Nephron progenitor cell (in vitro differentiated cells): Measurements from ENCODE around the gene HDDC3.

Experiments
- DNase-seq: peaks from one replicate; pipeline ENCODE4 v3.0.0; 2021
- H3K27ac Mint-ChIP-seq: 2 replicates; pipeline ENCODE4 v1.8.0; 2021; ENCODE audit warnings: mild to moderate bottlenecking, moderate library complexity, mixed read lengths
- H3K27me3 Mint-ChIP-seq: 2 replicates; pipeline ENCODE4 v1.8.0; 2021; ENCODE audit warnings: mild to moderate bottlenecking, low read depth, mixed read lengths; ENCODE audit not compliant: poor library complexity
- H3K36me3 Mint-ChIP-seq: 2 replicates; pipeline ENCODE4 v1.8.0; 2021; ENCODE audit warnings: low read depth, mixed read lengths
- H3K4me1 Mint-ChIP-seq: 2 replicates; pipeline ENCODE4 v1.8.0; 2021; ENCODE audit warnings: mixed read lengths
- H3K4me3 Mint-ChIP-seq: 2 replicates; pipeline ENCODE4 v1.8.0; 2021; ENCODE audit warnings: mild to moderate bottlenecking, moderate library complexity, mixed read lengths
- H3K9me3 Mint-ChIP-seq: 2 replicates; pipeline ENCODE4 v1.8.0; 2021; ENCODE audit warnings: mild to moderate bottlenecking, moderate library complexity, mixed read lengths
- TF ChIP-seq, protein P1 (sequence below): fragments of 200-600 bp; sonication (generic); IDR thresholded peaks from 2 replicates; pipeline ENCODE4 v1.5.0; 2021; ENCODE audit warnings: antibody characterized with exemption

The HDDC3 gene

DNA sequence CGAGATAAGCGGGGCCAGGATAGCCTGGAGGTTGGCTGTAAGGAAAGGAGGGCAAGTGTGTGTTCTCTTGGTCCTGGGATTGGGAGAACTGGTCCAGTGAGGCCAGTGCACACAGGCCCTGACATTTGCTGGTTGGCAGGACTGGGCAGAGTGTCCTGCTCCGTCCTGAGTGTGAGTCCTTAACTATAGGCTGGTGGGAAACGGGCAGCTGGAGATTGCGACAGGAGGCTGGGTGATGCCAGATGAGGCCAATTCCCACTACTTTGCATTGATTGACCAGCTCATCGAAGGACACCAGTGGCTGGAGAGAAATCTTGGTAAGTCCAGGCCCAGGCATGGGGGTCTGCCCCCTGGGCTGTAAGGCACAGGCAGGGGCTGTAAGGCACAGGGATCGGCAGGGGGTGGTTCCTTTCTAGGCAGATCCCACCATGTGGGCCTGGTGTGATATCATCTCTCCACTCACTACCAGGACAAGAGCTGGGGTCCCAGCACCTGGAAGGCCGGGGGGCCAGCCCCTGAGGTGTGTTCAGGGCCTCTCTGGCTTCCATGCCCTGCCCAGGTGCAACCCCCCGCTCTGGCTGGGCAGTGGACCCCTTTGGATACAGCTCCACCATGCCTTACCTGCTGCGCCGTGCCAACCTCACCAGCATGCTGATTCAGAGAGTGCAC is 26.0 kb downstream of the HDDC3 start:
- Mint-ChIP-seq H3K4me1 (peaks cover 21% of the 10 kb centered on the region), H3K27ac (no peak overlapping the region), H3K36me3 (peaks cover 32% of the 10 kb centered on the region), H3K4me3 (no peak overlapping the region), H3K27me3 (peaks cover 14% of the 10 kb centered on the region), H3K9me3 (no peaks in the 10 kb centered on the region)
- TF ChIP-seq, protein P1, sequence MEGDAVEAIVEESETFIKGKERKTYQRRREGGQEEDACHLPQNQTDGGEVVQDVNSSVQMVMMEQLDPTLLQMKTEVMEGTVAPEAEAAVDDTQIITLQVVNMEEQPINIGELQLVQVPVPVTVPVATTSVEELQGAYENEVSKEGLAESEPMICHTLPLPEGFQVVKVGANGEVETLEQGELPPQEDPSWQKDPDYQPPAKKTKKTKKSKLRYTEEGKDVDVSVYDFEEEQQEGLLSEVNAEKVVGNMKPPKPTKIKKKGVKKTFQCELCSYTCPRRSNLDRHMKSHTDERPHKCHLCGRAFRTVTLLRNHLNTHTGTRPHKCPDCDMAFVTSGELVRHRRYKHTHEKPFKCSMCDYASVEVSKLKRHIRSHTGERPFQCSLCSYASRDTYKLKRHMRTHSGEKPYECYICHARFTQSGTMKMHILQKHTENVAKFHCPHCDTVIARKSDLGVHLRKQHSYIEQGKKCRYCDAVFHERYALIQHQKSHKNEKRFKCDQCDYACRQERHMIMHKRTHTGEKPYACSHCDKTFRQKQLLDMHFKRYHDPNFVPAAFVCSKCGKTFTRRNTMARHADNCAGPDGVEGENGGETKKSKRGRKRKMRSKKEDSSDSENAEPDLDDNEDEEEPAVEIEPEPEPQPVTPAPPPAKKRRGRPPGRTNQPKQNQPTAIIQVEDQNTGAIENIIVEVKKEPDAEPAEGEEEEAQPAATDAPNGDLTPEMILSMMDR, result no peak
- DNase-seq, result no peak

DNA sequence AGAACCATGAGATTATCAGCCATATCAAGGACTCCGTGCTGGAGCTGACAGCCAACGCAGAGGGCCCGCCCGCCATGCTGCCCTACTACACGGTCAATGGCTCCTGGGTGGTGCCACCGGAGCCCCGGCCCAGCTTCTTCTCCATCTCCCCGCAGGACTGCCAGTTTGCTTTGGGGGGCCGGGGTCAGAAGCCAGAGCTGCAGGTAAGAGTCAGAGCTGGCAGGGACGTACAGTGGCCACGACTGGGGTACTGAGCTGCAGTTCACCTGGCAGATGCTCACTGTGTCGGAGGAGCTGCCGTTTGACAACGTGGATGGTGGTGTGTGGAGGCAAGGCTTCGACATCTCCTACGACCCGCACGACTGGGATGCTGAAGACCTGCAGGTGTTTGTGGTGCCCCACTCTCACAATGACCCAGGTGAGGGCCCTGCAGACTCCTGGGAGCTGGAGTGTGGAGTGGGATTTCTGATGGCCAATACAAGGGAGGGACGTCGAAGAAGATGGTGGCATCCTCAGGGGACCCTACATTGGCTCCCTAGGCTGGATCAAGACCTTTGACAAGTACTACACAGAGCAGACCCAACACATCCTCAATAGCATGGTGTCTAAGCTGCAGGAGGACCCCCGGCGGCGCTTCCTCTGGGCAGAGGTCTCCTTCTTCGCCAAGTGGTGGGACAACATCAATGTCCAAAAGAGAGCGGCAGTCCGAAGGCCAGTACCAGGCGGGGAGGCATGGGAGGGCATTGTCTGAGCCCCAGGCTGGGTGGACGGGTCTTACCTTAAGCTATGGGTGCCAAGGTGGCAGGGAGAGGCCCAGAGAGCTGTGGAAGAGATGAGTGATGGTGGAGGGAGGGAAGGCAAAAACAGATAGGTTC is 26.8 kb downstream of the HDDC3 start:
- TF ChIP-seq, protein P1, result no peak

DNA sequence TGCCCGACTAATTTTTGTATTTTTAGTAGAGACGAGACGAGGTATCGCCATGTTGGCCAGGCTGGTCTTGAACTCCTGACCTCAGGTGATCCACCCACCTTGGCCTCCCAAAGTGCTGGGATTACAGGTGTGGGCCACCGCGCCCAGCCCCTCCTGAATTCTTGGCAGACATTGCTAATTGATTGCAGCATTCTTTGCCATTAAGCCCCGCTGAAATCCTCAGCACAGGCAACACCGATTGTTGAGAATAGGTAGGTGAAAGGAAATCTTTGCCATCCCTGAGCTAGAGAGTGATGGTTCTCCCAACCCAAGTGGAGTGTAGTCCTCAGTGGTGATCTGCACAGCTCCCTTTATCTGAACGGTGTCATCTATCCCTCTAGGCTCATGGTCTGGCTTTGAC is 27.6 kb downstream of the HDDC3 start:
- no peak for DNase-seq
- TF ChIP-seq, protein P1, result no peak
- Mint-ChIP-seq H3K27ac (no peak overlapping the region), H3K4me1 (peaks cover 25% of the 10 kb centered on the region), H3K4me3 (no peak overlapping the region), H3K27me3 (peaks cover 20% of the 10 kb centered on the region), H3K36me3 (peaks cover 32% of the 10 kb centered on the region), H3K9me3 (no peaks in the 10 kb centered on the region)

More for the DNA sequence above, 26.8 kb downstream of the HDDC3 start:
- H3K27ac Mint-ChIP-seq, result no peak overlapping the region
- no peaks in the 10 kb centered on the region for H3K9me3 Mint-ChIP-seq
- no peak for DNase-seq
- no peak overlapping the region for H3K4me3 Mint-ChIP-seq
- peaks cover 32% of the 10 kb centered on the region for H3K36me3 Mint-ChIP-seq
- H3K27me3 Mint-ChIP-seq, result peaks cover 17% of the 10 kb centered on the region
- H3K4me1 Mint-ChIP-seq, result peaks cover 25% of the 10 kb centered on the region

DNA sequence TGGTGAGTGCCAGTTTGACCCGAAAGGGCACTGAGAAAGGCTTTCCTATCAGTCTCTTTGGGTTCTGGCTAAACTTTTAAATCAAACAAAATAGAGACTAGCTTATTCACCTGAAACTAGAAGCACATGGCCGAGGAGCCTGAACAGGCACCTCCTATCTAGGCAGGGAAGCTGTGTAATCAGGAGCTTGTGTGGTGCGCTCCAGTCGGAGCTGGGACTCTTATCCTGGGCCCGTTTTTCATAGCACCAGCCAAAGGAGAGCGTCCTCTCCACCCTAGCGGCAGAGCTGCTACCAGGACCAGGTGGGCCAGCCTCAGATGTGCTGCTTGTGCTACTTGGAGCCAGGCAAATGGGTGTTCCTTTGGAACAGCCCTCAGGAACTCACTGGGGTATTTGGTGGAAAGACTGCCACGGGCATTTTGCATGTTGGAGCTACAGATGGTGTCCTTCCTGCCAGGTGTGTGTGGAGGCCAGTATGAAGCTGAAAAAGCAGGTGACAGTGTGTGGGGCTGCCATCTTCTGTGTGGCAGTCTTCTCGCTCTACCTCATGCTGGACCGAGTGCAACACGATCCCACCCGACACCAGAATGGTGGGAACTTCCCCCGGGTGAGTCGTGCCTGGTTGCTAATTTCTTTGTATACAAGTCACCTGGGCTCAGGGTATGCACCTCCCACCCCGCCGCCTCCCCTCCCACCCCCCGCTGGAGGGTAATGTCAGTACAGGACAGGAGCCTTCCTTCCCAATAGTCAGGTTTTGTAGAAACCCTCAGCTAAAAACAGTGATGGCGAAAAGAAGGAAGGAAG is 28.4 kb downstream of the HDDC3 start:
- TF ChIP-seq, protein P1, result no peak
- no peak for DNase-seq
- Mint-ChIP-seq H3K4me3 (peak overlapping the region; percentile 81), H3K9me3 (no peaks in the 10 kb centered on the region), H3K27me3 (peaks cover 26% of the 10 kb centered on the region), H3K27ac (no peak overlapping the region), H3K4me1 (peaks cover 25% of the 10 kb centered on the region), H3K36me3 (peaks cover 28% of the 10 kb centered on the region)

DNA sequence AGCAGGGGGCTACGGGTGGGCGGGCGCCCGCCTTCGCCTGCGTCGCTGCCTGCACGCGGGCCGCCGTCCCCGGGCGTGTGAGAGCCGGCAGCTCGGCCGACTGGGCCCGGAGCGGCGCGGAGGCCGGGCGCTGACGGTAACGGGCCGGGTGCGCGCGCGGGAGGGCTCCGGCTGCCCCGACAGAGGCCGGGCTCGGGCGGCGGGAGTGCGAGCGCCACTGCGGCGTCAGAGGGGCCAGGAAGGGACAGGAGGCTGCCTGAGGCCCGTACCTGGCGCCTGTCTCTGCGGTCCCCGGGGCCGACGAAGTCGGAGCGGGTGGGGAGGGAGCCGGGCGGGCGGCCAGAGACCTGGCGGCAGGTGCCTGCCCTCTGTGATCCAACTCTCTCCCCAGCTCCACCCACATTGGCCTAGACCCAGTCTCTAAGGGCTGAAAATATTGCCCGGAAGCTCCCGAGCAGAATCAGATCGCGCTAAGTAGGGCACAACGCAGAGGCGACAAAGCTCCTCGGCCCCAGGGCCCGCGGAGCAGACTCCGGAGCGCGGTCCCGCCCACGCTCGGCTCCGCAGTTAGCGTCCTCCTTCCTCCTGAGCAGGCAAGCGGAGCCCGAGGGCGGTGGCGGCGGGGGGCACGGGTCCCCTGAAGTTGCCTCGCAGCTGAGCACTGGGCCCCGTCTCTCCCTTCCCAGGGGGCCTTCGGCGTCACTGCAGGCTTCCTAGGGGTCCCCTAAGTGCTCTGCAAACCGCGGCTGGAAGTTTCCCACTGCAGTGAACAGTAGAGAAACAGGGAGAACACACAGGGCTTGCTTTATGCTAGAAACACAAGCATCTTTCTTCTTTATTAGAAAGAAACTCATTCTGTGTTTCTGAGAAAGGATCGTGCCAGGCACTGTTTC is 29.3 kb downstream of the HDDC3 start, which contains the start of gene MAN2A2:
MAN2A2 (plus strand) TSS at position 463 of the 893 bp plus-strand sequence. CDS start 906 bp downstream, outside the sequence.
- Mint-ChIP-seq H3K9me3 (no peaks in the 10 kb centered on the region), H3K27me3 (peaks cover 26% of the 10 kb centered on the region), H3K27ac (peak within 1 kb of the TSS; percentile 39), H3K36me3 (peaks cover 26% of the 10 kb centered on the region), H3K4me1 (peaks cover 25% of the 10 kb centered on the region), H3K4me3 (peak within 1 kb of the TSS; percentile 87)
- peak; percentile 67 for DNase-seq
- TF ChIP-seq, protein P1, result no peak
